GM19438 (cell line): ENCODE results near the gene ZNF747.
A peak's percentile ranks its signal among the peaks of the same experiment; 100 is the strongest.
"Not testable (repeated sequence)": the region's sequence is repeated elsewhere in the genome, so short reads cannot be mapped to it uniquely, and the experiment has no call there.

Experiments used
- ATAC-seq: cut with Tn5 transposase; IDR thresholded peaks from one replicate; pipeline ENCODE4 v1.9.1; 2021; ENCODE audit warnings: low read depth; ENCODE audit not compliant: unreplicated experiment

ZNF747 gene

DNA sequence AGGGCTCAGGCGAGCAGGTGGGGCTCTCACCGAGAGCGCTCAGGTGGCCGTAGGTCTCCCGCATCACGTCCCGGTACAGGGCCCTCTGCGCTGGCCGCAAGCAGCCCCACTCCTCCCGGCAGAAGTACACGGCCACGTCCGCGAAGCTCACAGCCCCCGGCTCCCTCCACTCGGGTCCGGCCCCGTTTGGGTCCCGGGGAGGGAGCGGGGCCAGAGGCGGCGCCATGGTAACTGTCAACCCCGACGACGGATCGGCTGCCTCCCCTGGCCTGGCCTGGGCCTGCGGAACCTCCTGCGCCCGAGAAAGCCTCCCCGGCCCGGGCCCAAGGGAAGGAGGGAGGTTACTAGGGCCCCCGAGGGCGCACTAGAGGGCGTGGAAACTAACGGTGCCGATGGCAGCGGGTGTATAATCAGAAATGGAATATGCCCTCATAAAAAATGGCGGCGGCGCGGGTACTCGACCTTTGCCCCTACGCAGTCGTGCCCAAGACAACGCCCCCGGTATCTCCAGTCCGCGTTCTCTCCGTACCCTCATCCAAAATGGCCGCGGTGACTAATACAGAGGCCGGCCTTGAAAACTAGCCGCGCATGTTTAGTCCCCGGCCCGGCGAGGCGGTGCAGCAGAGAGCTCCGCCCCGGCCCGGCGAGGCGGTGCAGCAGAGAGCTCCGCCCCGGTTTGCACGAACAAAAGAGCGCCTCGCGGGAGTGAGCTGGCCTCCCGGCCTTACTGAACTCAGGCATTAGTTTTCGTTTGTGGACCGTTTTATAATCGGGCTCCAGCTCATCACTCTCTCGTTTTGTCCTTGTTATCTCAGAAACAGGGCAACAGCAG lies 23.5 kb upstream of the ZNF747 start, which contains the start of gene ZNF764:
Gene ZNF764 (minus strand): TSS at position 418 of the 832 bp plus-strand sequence. CDS start 192 bp downstream, at position 226.
- ATAC-seq, result peak; percentile 89

DNA sequence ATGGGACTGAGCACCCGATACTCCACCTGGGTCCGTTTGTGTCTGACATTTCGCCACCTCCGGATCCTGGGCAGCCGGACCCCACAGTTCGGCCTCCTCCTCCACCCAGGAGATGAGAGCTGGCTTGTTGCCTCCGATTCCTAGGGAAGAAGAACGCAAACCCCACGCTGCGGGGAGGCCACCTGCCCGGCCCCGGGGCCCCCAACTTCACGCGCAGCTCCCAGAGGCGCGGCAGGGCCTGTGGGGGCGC lies 23.0 kb upstream of the ZNF747 start:
- peak; percentile 5 for ATAC-seq

DNA sequence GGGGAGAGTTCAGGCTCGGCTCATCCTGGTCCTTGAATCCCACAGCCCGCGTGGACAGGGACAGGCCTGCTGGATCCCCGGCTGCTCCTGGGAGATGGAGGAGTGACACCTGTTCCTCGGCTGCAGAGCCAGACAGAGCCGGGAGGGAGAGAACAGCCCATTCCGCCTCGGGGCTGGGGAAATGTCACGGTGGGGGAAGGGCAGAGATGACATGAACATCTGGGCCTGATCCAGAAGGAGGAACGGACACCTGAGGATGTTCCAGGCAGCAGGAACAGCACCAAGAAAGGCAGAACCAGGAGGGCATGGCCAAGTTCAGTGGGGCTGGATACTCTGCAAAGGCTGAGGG lies 21.4 kb upstream of the ZNF747 start:
- no peak for ATAC-seq

DNA sequence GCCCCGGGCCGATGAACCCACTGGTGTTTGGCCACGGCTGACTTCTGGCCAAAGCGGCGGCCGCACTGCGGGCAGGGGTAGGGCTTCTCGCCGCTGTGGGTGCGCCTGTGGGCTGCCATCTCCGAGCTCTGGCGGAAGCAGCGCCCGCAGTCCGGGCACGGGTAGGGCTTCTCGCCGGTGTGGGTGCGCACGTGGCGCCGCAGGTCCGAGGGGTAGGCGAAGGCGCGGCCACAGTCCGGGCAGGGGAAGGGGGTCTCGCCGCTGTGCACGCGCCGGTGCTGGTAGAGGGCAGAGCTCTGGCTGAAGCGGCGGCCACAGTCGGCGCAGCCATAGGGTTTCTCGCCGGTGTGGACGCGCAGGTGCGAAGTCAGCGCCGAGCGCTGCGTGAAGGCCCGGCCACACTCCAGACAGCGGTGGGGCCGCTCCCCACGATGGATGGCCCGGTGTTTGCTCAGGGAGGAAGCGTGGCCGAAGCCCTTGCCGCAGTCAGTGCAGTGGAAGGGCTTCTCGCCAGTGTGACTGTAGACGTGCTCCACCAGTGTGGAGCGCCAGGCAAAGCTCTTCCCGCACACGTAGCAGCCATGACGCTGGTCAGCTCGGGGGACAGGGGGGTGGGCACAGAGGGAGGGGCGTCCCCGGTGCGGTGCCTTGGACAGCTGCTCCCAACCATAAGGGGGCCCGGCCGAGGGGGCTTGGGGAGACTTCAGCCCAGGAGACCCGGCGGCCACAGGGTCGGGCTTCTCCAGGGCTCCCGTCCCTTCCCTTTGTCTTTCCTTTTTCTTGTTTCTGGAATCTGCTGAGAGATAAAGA lies 20.9 kb upstream of the ZNF747 start:
- no peak for ATAC-seq

DNA sequence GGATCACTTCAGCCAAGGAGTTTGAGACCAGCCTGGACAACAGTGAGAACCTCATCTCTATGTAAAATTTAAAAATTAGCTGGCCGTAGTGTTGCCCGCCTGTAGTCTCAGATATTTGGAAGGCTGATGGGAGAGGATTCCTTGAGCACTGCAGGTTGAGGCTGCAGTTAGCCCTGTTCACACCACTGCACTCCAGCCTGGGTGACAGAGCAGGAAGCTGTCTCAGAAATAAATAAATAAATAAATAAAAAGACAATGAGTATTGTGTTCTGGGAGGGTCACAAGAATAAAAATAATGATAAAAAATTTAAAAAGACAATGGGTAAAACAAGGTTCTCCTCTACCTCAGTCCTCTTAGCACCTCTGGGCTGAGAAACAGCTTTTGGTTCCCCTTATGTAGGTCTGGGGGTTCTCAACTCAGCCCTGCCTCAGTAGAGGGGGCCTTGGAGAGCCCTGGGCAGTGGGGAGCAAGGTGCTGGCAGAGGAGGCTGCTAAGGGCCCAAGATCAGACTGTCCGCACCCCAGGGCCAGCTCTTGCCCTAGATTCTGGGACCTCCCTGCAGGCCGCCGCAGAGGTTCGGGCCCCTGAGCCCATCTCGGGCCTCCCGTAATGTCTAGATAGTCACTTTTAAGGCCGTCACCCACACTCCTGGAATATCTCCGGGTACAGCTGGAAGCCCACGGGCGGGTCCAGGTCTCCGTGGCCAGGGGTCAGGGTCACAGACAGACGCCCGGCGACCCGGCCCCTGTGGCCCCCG lies 20.1 kb upstream of the ZNF747 start:
- ATAC-seq, result no peak

DNA sequence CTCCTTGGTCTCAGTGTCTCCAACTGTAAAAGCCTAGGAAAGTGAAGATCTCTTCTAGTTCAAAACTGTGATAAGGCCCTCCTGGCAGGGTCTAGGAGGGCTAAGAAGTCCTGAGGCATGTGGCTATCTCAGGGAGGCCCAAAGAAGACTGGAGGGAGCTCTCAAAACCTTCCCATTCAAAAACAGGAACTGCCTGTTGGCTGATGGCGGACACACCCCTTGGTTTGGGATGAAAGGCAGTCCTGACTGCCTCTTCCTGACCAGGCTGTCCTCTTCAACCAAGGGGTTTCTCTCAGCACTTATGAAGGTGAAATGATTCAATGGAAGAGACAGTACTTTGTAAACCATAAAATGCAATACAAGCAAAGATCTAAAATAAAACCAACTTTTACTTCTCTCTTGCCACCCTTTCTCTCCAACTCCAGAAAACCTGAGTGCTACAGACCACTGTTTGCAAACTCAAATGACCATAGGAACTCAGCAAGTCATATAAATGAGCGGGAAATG lies 18.8 kb upstream of the ZNF747 start:
- no peak for ATAC-seq

DNA sequence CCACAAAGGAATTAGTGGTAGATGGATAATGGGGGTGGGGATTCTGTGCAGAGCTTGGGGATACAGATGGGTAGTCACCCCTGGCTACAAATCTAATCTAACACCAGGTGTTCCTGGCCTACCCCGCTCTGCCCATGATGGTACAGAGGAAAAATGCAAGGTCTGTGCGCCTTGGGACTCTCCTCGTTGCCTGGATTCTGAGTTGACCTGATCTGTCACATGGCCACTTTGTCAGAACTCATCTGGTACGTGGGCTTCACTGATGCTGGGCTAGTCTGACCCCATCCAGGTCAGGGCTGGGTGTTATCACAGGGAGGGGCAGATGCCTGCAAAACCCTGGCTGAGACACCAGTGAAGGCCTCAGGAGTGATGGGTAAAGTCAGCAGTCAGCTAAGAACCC lies 18.3 kb upstream of the ZNF747 start:
- no peak for ATAC-seq

DNA sequence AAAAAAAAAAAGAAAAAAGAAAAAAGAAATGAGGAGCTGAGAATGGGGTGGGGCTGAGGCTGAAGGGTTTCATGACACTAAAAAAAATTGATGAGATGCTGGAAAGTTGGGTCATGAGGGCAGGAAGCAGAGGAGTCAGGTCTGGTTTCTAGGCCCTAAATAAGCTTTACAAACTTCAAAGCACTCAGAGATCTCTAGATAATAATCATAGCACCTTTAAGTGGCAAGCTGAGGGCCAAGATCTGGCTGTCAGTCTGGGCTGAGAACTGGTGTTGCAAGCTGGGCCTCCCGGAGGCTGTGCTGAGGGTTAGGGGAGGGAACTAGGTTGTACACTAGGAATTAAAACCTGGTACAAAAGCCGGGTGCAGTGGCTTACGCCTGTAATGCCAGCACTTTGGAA lies 17.1 kb upstream of the ZNF747 start:
- no peak for ATAC-seq

DNA sequence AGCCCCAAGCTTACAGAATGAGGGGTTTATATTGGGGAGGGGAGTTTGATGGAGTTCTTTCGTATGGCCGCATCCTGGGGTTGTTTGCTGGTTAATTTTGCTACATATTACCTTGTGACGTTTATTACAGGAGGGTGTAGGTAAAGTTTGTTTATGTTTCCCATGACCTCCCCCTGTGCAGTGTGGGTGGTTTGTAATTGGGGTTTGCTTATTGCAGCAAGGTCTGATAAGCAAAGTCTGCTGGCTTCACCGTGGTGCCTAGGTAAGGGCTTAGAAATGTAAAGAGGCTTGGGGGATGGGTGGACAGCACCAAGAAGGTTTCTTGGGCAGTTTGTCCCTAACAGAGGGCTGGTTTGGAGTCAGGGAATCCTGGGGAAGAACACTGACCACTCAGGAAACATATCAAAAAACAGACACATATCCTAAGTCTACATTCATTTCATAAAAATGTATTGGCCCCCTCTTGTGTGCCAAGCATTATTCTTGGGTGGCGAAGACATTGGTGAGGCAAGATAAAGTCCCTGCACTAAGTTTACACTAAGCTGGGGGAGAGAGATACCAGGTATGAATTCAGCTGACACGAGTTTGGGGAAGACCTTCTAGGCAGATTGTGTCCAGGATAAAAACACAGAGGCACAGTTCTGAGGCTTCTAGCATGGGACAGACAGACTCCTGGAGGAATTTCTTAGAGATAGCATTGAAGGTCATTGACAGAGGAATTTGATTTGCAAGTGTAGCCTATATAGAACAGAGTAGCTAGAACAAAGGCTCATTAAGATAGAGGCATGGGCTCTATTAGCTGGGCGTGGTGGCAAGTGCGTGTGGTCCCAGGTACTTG lies 14.0 kb upstream of the ZNF747 start:
- ATAC-seq, result no peak

DNA sequence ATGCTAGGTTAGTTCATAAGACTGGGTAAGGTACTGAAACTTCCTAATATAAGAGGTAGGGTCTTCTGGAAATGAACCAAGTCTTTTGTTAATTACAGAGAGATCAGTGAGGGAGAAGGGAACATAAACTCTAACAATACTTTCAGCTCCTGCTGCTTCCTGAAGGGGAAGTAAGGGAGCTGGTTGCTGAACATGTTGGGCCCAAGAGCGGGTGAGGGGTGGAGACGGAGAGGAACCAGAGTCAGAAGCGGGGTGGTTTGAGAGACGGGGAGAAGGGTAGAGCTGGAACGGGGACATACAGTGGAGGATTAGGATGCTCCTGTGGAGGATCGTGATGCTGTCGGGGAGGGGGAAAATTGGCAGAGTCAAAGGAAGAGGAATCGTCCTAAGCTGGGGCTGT lies 11.5 kb upstream of the ZNF747 start:
- ATAC-seq, result no peak

DNA sequence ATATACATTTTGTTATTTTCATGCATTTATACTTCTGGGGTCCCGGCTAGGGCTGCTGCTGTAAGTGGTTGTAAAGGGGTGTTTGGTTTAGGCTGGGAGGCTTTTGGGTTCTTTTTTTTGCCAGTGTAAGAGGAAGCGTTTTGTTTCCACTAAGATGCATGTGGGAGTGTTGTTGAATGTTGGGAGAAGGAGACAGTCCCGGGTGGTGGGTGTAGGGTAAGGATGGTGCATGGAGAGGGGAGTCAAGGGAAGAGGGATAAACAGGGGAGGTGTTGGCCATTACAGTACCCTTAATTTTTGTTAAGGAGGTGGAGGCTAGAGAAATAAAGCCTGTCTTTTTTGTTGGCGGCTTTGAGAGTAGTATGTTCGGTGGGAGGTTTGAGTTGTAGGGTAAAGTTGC lies 8.4 kb upstream of the ZNF747 start:
- ATAC-seq, result no peak

DNA sequence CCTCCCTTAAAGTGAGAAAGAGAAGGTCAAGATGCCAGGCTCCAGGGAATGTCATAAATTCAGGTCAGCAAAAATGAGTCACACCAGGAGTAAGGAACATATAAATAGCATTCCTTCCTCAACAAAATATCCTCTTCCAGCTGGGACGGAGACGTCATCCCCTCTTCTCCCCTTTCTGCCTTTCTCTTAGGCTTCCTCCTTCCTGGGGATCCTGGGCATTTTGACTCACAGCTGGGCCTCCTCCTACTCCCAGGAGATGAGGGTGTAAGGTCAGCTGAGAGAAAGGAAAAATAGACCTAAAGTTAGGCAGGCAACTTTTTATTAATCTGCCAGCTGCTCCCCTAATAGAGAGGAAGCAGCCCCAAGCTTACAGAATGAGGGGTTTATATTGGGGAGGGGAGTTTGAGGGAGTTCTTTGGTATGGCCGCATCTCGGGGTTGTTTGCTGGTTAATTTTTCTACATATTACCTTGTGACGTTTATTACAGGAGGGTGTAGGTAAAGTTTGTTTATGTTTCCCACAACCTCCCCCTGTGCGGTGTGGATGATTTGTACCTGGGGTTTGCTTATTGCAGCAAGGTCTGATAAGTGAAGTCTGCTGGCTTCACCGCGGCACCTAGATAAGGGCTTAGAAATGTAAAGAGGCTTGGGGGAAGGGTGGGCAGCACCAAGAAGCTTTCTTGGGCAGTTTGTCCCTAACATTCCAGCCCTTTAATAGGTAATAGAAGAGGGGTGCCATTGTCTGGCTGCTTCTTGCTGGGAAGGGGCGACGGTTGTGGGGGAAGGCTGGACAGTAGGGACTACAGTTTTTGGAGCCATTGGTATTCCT lies 7.1 kb upstream of the ZNF747 start:
- no peak for ATAC-seq

DNA sequence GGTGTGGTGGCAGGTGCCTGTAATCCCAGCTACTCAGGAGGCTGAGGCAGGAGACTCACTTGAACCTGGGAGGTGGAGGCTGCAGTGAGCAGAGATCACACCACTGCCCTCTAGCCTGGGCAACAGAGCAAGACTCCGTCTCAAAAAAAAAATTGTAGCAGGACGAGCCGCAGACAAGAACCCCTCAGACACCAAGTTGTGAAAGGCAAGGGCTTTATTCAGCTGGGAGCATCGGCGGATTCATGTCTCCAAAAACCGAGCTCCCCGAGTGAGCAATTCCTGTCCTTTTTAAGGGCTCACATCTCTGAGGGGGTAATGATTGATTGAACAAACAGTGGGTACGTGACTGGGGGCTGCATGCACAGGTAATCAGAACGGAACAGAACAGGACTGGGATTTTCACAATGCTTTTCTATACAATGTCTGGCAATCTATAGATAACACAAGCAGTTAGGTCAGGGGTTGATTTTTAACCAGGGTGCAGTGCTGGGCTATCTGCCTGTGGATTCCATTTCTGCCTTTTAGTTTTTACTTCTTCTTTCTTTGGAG lies 6.3 kb upstream of the ZNF747 start:
- not testable (repeated sequence) for ATAC-seq

DNA sequence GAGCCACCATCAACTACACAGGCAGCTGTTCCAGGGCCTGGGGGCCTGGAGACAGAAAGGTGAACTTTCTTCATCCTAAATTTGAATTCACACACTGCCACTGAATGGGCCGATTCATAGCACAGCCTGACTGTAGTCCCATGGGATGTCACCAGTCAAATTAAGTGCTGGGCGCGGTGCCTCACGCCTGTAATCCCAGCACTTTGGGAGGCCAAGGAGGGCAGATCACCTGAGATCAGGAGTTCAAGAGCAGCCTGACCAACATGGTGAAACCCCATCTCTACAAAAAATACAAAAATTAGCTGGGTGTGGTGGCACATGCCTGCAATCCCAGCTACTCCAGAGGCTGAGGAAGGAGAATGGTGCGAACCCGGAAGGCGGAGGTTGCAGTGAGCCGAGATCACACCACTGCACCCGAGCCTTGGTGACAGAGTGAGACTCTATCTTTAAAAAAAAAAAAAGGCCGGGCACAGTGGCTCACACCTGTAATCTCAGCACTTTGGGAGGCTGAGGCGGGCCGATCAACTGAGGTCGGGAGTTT lies 5.4 kb upstream of the ZNF747 start:
- ATAC-seq, result not testable (repeated sequence)

DNA sequence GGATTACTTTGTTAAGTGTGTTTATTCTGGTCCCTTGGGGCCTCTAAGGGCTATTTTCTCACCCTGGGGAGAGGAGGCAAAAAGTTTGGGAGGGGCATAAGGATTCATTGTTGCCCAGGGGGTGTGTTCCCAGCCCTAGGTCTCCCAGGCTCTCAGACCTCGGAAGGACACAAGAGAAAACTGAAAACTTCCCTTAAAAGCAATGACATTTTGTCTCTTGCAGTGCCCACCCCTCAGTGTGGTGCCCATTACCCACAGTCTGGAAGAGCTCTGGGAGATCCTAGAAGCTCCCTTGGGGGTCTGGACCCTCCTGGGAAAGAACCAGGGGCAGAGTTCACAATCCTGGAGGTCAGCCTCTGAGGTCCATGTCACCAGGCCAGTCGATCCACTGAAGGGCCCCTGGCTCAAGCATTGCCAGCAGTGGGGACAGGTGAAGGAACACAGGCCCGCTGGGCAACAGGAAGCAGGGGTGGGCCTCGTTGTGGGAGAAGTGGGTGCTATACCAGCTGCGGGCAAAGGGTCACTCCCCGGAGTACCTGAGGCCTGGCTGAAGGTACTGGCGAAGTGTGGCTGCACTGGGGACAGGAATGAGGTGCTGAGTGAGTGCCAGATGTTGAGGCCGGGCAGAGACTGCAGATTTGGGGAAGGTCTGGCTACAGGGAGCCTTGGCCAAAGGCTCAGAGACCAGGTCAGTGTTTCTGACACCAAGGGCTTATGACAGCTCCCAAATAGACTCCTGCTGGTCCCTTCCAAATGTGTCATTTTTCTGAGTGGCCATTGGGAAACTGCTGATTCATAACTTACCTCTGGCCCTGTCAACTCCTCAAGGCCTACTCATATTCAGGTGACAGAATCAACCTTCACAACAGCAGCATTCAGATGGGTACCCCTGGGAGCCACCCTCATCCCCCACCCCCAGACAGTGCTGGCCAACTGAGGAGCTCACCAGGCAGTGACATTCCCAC lies 4.6 kb upstream of the ZNF747 start:
- no peak for ATAC-seq

DNA sequence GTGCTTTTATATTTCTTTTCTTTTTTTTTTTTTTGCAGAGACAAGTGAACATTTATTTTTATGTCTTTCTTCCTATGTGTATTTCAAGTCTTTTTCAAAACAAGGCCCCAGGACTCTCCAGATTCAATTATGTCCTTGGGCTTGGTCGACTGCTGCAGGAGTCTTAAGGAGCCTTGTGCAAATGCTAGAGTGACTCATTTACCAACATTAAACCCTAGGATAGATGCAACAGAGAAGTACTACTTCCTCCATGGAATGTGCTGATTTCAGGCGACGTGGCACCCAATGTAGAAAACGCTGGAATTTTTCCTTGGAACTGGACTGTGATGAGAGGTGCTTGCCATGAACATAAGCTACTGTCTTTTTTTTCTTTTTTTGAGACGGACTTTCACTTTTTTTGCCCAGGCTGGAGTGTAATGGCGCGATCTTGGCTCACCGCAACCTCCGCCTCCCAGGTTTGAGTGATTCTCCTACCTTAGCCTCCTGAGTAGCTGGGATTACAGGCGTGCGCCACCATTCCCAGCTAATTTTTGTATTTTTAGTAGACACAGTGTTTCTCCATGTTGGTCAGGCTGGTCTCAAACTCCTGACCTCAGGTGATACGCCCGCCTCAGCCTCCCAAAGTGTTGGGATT lies 1.9 kb upstream of the ZNF747 start:
- ATAC-seq, result not testable (repeated sequence)

DNA sequence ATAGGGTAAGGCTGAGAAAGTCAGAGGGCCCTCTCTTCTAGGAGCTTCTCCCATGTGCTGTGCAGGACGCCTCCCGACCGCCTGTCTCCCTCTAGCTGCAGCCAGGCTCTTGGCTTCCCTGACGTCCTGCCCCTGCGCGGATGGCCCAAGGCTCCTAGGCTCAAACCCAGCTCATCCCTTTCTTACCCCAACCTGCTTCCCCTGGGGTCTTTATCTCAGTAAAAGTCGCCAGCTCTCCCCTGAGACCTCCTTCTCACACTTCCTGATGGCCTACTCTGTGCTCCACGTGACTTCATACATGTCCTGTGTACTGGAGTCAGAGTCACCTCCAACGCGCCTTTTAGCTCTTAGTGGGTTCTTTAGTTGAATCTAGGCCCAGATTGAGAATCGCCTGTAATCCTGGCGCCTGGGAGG lies 1.1 kb upstream of the ZNF747 start:
- ATAC-seq, result no peak
